ENCODE data around the gene AGPAT3. TPM values are rescaled to one million over a fixed set of nuclear protein-coding genes. Genes with fewer than 3 reads are reported as not detected.
"Not testable (repeated sequence)": the region's sequence is repeated elsewhere in the genome, so short reads cannot be mapped to it uniquely, and the experiment has no call there.

The AGPAT3 gene
- 79.2 TPM for total RNA-seq
- long read RNA-seq, full-length matches to known transcripts: 1 of 42 reads
- long read RNA-seq, partial matches to known transcripts: 3 of 42 reads
- long read RNA-seq, other reads (novel, unspliced or antisense): 38 of 42 reads

- DNase-seq (ENCODE audit: low spot score): no peak
Observed at GRCh38 chr21:43864962-43865539, at the start of gene AGPAT3. Gene AGPAT3 (plus strand): TSS chr21:43865223. CDS start chr21:43959682, 94,459 bp downstream.

DNA sequence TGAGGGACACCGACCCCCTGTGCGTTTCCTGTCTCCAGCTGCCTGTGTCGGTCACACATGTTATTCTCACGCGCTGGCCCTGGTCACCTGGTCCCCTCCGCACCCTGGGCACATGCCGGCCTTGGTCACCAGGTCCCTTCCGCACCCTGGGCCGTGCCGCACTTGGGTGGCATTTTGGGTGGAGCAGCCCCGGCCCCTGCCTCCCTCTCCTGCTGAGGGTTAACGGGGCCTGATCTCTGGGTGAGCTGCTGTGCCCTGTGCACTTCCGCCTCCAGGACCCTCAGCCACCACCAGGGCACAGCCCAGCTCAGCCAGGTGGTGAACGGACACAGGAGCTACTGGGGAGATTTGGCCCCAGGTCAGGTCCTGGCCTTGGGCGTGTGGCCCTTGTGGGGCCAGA, 49.0 kb upstream of the AGPAT3 start:
- no peak for DNase-seq (ENCODE audit: low spot score)

GRCh38 chr21:43816611-43817071, 48.4 kb upstream of the AGPAT3 start:
- DNase-seq (ENCODE audit: low spot score): no peak

DNA sequence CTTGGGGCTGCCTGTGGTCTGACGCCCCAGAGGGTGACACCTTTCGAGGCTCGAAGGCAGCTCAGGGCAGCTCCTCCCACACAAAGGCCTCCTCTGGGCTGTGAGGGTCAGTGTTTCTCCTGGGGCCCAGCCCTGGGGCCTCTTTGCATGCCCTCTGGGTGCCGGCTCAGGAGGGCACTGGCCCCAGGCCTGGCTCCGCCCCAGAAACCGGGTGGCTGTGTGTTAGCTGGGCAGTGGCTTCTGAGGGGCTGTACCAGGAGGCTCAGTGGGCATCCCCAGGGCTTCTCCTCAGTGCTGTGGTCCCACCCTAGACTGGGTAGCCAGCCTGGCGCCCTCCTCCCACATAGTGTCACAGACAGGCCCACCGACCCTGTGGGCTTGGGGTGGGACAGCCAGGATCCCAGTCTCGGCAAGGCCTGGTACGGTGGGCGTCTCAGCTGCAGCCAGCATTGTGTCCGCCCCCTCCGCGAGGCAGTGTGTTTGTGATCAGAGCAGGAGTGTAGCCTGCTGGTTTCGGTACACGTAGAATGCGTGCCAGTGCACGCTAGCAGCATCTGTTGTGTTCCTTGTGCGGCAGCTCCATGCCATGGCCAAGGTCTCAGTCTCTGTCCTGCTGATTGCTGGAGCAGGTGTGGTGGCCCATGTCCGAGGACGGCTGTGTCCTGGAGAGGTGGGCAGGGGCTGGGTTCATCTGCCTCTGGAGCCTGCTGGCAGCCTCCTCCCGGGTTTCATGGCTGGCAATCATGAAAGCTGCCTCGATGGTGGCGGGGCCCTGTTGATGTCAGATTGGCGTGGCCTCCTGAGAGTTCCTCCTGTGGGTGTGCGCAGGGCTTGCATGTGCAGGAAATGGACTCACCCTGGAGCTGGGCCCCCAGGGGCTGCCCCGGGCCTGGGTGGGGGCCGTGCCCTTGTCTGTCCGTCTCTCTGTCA, 47.6 kb upstream of the AGPAT3 start:
- no peak for DNase-seq (ENCODE audit: low spot score)

- DNase-seq (ENCODE audit: low spot score): no peak
Observed at GRCh38 chr21:43818685-43819084, 46.3 kb upstream of the AGPAT3 start.

DNA sequence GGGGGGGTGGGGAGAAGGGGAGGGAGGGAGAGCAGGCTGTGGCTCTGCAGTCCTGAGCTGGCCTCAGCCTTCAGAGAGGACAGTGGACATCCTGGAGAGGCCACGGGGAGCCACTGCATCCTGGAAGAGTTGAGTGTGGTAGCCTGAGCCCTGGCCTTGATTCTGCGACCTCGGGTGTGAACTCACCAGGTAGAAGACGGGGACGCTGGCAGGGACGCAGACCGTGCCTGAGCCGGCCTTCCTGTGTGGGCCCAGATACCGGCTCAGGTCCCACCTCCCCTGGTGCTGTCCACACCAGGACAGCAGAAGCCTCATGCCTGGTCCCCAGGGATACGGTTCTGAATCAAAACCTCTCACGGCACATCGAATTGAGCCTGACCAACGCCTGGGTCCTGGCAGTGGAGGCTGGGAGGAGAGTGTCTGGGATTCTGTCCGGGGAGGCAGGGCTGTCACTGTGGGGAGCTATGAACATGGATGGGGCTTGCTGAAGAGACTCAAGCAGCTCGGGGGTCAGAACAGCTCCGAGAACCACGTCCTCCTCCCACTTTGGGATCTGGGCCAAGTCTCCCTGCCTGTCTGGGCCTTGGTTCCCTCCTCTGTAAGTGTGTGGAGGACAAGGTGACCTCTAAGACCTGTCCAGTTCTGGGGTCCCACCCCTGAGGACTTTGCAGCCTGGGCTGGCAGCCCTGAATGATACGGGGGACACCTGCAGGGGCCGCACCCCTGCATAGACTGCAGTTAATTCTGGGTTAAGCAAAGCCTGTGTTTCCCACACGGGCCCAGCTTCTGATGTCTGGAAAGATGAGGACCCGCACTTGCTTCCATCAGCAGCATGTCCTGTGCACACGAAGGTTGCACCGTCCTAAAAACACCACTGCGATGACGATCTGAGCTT, 45.3 kb upstream of the AGPAT3 start:
- no peak for DNase-seq (ENCODE audit: low spot score)

DNA sequence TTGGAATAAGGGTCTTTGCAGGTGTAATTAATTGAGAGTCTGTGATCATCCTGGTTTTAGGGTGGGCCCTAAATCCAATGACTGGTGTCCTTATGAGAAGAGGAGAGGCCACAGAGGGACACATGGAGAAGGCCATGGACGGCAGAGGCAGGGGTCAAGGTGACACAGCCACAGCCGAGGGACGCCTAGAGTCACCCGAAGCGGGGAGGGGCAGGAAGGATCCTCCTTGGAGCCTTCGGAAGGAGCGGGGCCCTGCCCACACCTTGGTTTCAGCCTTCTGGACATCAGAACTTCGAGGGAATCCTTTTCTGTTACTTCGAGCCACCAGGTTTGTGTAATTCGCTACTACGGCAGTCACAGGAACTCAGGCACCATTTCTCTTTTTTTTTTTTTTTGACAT, 44.6 kb upstream of the AGPAT3 start:
- no peak for DNase-seq (ENCODE audit: low spot score)

- DNase-seq (ENCODE audit: low spot score): not testable (repeated sequence)
Observed at GRCh38 chr21:43822166-43822565, 42.9 kb upstream of the AGPAT3 start.

DNA sequence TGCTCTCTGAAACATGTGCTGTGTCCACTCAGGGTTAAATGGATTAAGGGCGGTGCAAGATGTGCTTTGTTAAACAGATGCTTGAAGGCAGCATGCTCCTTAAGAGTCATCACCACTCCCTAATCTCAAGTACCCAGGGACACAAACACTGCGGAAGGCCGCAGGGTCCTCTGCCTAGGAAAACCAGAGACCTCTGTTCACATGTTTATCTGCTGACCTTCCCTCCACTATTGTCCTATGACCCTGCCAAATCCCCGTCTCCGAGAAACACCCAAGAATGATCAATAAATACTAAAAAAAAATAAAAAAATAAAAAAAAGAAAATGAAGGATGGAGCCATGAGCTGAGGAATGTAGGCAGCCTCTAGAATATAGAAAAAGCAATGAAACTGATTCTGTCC, 42.3 kb upstream of the AGPAT3 start:
- DNase-seq (ENCODE audit: low spot score): not testable (repeated sequence)

DNA sequence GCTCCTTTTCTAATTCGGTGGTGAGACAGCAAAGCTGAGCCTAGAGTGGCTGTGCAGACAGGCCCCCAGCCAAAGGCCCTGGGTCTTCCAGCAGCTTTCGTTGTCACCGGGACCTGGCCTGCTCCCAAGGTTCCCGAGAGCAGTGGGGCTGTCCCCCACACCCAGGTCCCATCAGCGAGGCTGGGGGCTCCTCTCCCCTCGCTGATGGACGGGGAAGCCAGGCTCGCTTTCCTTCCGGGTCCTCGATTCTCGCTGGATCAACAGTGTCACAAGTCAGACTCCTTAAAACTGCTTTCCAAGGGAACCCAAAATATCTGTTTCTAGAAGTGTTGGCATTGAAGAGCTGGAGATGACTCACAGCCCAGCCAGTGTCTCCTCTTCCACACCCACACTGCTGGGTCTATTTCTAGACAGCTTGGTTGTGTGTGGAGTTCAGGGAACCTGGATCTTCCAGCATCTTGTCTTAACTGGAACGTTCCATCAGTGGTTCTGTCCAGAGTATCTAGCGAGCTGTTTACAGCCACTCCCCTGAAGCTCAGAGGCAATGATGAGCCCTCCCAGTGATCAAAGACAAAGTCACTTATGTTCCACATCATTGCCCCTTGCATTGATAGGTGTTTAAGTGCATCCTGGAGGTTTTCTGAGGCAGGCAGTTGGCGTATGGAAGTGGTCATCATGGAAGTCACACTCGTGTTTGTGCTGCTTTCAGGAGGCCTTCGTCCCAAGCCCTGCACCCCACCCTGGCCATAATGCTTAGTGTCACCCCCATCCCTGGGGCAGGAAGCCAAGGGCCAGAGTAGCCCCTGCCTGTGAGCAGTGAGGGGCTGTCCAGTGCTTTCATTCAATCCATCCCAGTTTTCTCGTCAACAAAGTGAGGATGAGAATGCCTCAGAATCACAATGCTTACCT, 40.4 kb upstream of the AGPAT3 start:
- no peak for DNase-seq (ENCODE audit: low spot score)

DNA sequence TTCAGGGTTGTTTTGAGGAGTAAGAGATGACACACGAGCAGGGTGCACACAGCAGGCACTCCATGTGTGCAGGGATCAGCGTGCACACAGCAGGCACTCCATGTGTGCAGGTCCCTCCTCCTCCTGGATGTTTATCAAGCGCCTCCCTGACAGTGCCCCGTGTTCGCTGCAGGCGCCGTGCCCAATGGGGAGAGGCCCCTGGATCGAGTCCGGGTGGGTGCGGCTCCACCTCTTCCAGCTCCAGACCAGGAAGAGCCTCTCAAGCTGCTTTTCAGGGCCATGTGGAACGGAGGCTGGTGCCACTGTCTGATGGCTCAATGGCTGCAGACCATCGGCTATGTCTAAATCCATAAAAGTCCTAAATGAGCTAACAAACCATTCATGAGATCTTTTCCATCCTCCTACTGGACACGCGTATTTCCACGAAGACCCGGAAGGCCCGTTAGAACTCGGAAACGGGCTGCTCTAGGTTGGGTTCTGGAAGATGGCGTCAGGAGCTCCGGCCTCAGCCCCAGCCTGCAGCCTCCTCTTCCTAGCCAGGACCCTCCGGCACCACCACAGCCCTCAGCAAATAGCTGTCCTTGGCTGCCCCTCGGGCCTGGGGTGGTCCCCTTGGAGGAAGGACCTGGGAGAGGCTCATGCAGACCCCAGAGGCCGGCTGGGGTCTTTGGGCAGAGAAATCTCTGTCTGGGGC, 39.6 kb upstream of the AGPAT3 start:
- no peak for DNase-seq (ENCODE audit: low spot score)

DNA sequence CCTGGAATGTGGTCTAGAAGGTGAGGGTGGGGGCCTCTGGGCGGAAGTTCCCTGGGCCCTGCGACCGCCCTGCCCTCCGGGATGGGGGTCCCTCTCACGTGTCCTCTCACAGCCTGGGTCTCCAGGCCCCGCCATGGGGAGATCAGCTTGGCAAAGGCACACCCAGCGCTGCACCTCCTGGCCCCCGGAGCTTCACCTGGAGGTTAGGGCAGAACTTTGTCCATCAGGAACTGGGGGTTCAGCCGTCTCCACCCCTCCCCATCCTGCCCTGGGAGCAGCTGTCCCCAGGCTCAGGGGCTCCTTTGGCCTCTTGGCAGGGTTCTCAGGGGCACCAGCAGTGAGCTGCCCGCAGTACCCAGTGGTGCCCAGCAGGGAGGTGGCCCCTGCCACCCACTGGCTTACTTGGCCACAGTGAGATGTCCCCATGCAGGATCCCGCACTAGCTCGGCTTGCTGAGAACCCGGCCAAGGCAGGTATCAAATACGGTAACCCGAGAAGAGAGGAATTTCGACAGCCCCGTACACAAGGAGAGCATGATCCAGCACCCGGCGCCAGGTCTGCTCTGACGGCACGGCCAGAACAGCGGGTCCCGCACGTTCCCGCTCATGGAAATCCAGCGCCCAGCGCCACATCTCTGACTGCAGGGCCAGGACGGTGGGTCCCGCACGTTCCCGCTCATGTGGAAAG, 38.9 kb upstream of the AGPAT3 start:
- no peak for DNase-seq (ENCODE audit: low spot score)

DNA sequence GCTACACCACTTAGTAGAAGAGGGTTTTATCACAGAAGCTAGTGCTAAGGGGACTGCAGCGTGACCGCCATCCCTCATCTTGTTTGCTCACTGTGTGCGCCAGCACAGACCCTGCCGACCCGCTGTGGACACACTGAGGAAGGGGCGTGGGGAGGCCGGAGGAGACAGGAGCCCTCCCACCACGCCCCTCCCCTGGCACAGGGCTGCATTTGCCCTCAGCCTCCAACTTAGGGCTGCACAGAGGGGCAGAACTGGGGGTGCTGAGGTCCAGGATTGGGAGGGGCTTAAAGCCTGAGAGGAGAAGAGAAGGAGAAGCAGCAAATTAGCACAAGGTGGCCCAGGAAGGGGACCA, 38.4 kb upstream of the AGPAT3 start:
- no peak for DNase-seq (ENCODE audit: low spot score)

DNA sequence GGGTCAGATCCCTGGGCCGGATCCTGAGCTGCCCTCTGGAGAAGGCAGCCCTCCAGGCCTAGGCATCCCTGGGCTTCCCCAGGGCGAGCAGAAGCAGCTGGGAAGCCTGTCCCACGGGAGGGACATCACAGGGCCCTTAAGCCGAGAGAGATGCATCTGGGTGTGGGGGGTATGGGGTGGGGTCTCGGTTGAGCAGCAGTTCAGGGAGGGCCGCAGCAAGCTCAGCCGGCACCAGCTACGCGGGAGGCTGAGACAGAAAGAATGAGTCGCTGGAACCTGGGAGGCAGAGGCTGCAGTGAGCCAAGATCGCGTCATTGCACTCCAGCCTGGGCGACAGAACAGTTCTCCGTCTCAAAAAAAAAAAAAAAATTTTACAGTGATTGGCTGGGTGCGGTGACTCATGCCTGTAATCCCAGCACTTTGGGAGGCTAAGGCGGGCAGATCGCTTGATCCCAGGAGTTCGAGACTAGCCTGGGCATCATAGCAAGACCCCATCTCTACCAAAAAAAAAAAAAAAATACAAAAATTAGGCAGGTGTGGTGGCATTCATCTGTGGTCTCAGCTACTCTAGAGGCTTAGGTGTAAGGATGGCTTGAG, 37.9 kb upstream of the AGPAT3 start:
- DNase-seq (ENCODE audit: low spot score): no peak

GRCh38 chr21:43829161-43829560, 35.9 kb upstream of the AGPAT3 start:
- DNase-seq (ENCODE audit: low spot score): no peak

GRCh38 chr21:43829575-43830119, 35.4 kb upstream of the AGPAT3 start:
- DNase-seq (ENCODE audit: low spot score): no peak

DNA sequence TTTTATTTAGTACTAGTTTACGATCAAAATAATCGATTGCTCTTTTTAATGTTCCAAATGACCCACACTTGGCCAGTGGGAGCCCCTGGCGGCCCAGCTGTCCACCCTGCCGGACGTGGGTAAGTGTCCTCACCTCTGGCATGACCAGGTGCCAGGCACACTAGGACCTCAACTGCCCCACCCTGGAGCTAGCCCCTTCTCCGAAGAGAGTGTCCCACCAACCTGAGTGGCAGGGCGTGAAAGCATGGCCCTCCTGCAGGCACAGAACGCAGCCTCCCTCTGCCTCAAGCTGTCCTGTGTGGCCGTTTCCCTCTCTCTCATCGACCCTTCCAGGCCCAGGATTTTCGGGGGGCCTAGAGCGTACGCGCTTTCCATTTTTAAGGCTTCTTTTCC, 32.9 kb upstream of the AGPAT3 start:
- no peak for DNase-seq (ENCODE audit: low spot score)

DNA sequence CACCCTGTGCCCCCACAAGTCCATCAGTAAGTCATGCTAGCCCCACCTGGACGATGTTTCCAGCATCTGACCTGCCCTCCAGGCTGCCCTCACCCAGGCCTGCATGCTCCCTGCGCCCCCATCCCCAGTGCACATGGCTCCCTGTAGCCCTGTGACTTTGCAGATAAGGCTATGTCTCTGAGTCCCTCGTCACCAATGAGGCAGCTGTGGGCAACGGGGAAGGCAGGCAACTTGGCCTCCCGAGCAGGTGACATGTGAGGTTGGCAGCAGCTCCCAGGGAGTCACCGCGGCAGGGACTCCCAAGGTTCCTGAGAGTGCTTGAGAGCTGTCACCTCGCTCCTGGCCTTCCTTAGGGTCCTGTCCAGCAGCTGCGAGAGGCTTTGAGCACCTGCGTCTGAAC, 32.4 kb upstream of the AGPAT3 start:
- DNase-seq (ENCODE audit: low spot score): no peak

All from mesenteric fat pad (tissue), 1 donor.